Upper lobe of right lung (tissue), 1 donor: ENCODE results near the gene SLC16A1. TPM values are rescaled to one million over a fixed set of nuclear protein-coding genes. Genes with fewer than 3 reads are reported as not detected.
"Not testable (repeated sequence)": the region's sequence is repeated elsewhere in the genome, so short reads cannot be mapped to it uniquely, and the experiment has no call there.

Source experiments
- ATAC-seq: fragments of 200-7000 bp; cut with Tn5 transposase; one replicate; pipeline ENCODE4 v1.9.1; 2020; ENCODE audit warnings: mild to moderate bottlenecking, moderate library complexity
- DNase-seq: peaks from one replicate; pipeline ENCODE4 v3.0.0-alpha.2; 2020
- H3K27ac ChIP-seq: fragments of 200-600 bp; one replicate; pipeline ENCODE4 v1.8.0; 2022
- H3K27me3 ChIP-seq: fragments of 200-600 bp; one replicate; pipeline ENCODE4 v1.8.0; 2022; ENCODE audit warnings: mild to moderate bottlenecking
- H3K36me3 ChIP-seq: fragments of 200-600 bp; one replicate; pipeline ENCODE4 v1.8.0; 2022
- H3K4me1 ChIP-seq: fragments of 200-600 bp; one replicate; pipeline ENCODE4 v1.8.0; 2022
- H3K4me3 ChIP-seq: fragments of 200-600 bp; one replicate; pipeline ENCODE4 v1.8.0; 2022; ENCODE audit warnings: mild to moderate bottlenecking
- H3K9me3 ChIP-seq: fragments of 200-600 bp; one replicate; pipeline ENCODE4 v1.8.0; 2022
- CTCF ChIP-seq: fragments of 200-600 bp; IDR thresholded peaks from one replicate; pipeline ENCODE4 v1.8.0; 2022; ENCODE audit warnings: antibody characterized with exemption
- intact Hi-C: fragments of 100-400 bp; cut with DNase I; formaldehyde crosslinking; loops from one replicate; pipeline ENCODE4 v1.11.0; 2022
- total RNA-seq: library from RNA; stranded (reverse); fragmentation: NEBNext Ultra II Directional; extraction: Animal tissue kit (Norgen Biotek cat#: 25700); gene quantifications from one replicate; pipeline ENCODE4 v1.2.1, GENCODE V29; 2021
- donor health status: DM: no; HTN: yes; CAD: no; lungs with severe emphysema.

SLC16A1 gene
- total RNA-seq, 1 donor from 2014 or later, result 8.6 TPM

GRCh38 chr1:112997781-112998180 lies 41.8 kb upstream of the SLC16A1 start:
- H3K27ac ChIP-seq, result no peak overlapping the region
- no peaks in the 10 kb centered on the region for H3K9me3 ChIP-seq
- no peaks in the 10 kb centered on the region for H3K36me3 ChIP-seq
- TF ChIP-seq CTCF, result no peak
- no peak overlapping the region for H3K4me3 ChIP-seq
- intact Hi-C loops, result no loop called here
- H3K27me3 ChIP-seq, result no peaks in the 10 kb centered on the region
- ATAC-seq, result no peak
- no peaks in the 10 kb centered on the region for H3K4me1 ChIP-seq
- DNase-seq, result no peak

- no peak for DNase-seq
- Histone ChIP-seq H3K4me3 (no peak overlapping the region), H3K27ac (no peak overlapping the region), H3K4me1 (no peaks in the 10 kb centered on the region), H3K36me3 (no peaks in the 10 kb centered on the region), H3K9me3 (no peaks in the 10 kb centered on the region), H3K27me3 (no peaks in the 10 kb centered on the region)
- TF ChIP-seq CTCF, result no peak
- intact Hi-C loops, result no loop called here
- no peak for ATAC-seq
Observed at GRCh38 chr1:112995890-112996289, 39.9 kb upstream of the SLC16A1 start.

GRCh38 chr1:112995021-112995420 lies 39.0 kb upstream of the SLC16A1 start:
- H3K27me3 ChIP-seq, DNase-seq, intact Hi-C loops, H3K9me3 ChIP-seq, ATAC-seq, H3K27ac ChIP-seq, H3K4me3 ChIP-seq, H3K36me3 ChIP-seq, H3K4me1 ChIP-seq: not testable (repeated sequence)

- TF ChIP-seq CTCF, result no peak
- intact Hi-C loops, result no loop called here
- no peak for ATAC-seq
- no peaks in the 10 kb centered on the region for H3K27me3 ChIP-seq
- no peaks in the 10 kb centered on the region for H3K4me1 ChIP-seq
- no peaks in the 10 kb centered on the region for H3K9me3 ChIP-seq
- no peak overlapping the region for H3K4me3 ChIP-seq
- H3K27ac ChIP-seq, result no peak overlapping the region
- H3K36me3 ChIP-seq, result no peaks in the 10 kb centered on the region
- DNase-seq, result no peak
Observed at GRCh38 chr1:112992780-112993179, 36.8 kb upstream of the SLC16A1 start.

- ATAC-seq (no peak), DNase-seq (no peak)
- H3K27me3 ChIP-seq, result no peaks in the 10 kb centered on the region
- H3K4me1 ChIP-seq, result no peaks in the 10 kb centered on the region
- intact Hi-C loops, result no loop called here
- no peak overlapping the region for H3K4me3 ChIP-seq
- H3K9me3 ChIP-seq, result no peaks in the 10 kb centered on the region
- H3K27ac ChIP-seq, result no peak overlapping the region
- H3K36me3 ChIP-seq, result no peaks in the 10 kb centered on the region
- TF ChIP-seq CTCF, result no peak
Observed at GRCh38 chr1:112991402-112992120, 35.6 kb upstream of the SLC16A1 start.

- no peaks in the 10 kb centered on the region for H3K27me3 ChIP-seq
- ATAC-seq (no peak), DNase-seq (no peak)
- no peak overlapping the region for H3K4me3 ChIP-seq
- no peak overlapping the region for H3K27ac ChIP-seq
- no peak for TF ChIP-seq CTCF
- no peaks in the 10 kb centered on the region for H3K36me3 ChIP-seq
- intact Hi-C loops, result no loop called here
- H3K4me1 ChIP-seq, result no peaks in the 10 kb centered on the region
- no peaks in the 10 kb centered on the region for H3K9me3 ChIP-seq
Observed at GRCh38 chr1:112990271-112990670, 34.3 kb upstream of the SLC16A1 start.
